Stimulated activated CD8-positive, alpha-beta memory T cell treated with anti-CD3 and anti-CD28 coated beads, Interleukin-12 subunit alpha, Interleukin-12 subunit beta, amount 100 ng/mL, for 24 hours (primary cell): ENCODE measurements around the gene TSHR.

Experiments used
- DNase-seq: peaks from one replicate; pipeline ENCODE4 v3.0.0-alpha.2; 2020; ENCODE audit errors: extremely low read depth

Gene TSHR

DNA sequence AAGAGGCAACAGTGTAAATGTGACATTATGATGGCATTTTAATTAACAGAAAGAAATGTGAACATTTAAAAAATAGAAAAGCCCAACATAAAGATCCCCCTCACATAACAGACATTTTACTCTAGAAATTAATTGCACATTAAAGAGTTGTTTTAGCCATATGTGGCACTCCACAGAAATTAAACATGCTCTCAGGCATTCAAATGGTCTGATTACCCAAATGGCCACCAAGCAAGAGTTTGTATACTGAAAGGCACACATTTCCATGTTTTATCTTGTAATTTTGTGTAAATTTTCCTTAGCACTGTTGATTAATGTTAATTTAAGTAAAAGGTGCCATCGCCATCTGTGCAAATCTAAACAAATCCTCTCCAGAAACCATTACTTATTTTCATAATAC is 221.8 kb downstream of the TSHR start:
- no peak for DNase-seq

DNA sequence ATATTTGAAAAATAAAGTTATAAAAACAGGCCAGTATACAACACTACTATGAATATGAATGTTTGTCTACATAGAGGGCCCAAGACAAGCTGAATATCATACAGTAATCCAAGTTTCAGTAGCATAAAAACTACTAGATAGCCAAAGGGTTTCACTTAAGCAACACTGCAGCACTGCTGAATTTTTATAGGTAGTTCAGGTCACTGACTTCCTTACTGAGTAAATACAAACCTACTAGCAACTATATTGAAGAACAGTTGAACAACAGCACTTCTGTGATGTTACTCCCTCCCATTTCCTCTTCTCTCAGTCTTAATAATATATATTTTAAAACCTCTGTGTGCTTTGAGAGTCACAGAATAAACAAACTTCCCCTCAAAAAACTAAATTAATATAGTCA is 222.6 kb downstream of the TSHR start:
- DNase-seq: no peak

DNA sequence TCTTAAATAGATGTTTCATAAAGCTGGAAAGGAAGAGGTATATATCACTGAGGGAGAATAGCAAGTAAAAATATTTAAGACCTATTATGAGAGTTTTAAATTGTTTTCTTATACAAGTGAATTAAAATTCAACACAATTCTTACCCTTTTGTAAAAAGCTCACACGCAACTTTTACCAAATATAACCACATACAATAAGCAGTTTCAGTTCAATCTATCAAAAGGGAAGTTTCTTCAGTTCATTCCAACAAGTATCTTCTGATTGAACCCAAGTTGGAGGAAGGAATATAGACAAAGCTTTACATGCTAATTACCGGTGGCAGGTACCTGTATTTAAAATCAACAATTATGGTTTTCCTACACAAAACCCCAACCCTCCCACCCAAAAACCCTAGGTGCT is 224.2 kb downstream of the TSHR start:
- no peak for DNase-seq

DNA sequence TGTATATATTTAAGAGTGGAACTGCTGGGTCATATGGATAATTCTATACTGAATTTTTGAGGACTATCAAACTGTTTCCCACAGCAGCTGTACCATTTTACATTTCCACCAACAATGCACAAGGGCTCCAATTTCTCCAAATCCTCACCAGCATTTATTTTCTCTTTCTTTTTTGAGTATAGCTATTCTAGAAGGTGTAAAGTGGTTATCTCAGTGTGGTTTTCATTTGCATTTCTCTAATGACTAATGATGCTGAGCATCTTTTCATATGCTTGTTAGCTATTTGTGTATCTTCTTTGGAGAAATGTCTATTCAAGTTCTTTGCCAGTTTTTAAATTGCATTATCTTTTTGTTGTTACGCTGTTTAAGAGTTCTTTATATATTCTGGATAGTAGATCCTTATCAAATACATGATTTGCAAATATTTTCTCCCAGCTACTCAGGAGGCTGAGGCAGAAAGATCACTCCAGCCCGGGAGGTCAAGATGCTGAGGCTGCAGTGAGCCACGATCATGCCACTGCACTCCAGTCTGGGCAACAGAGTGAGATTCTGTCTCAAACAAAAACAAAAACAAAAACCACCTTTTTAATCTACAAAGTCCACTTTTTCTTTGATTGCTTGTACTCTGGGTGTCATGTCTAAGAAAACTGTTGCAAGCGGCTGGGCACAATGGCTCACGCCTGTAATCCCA is 232.6 kb downstream of the TSHR start:
- no peak for DNase-seq

DNA sequence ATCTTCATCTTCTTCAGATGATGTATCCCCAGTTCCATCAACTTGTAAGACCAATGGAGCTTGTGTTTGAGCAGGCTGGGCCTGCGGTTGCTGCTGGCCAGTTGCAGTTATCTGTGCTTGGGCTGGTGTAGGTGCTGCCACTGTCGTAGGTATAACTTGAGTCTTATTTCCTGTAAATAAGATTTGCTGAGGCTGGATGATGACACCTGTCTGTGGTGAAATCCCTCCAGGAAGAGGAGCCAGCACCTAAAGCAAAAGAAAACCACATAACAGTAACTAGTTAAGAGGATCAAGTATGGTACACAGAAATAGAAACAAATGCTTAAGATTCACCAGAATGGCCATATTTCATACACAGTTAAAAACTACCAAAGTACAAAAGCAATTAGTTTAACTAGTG is 237.2 kb downstream of the TSHR start:
- DNase-seq: no peak

DNA sequence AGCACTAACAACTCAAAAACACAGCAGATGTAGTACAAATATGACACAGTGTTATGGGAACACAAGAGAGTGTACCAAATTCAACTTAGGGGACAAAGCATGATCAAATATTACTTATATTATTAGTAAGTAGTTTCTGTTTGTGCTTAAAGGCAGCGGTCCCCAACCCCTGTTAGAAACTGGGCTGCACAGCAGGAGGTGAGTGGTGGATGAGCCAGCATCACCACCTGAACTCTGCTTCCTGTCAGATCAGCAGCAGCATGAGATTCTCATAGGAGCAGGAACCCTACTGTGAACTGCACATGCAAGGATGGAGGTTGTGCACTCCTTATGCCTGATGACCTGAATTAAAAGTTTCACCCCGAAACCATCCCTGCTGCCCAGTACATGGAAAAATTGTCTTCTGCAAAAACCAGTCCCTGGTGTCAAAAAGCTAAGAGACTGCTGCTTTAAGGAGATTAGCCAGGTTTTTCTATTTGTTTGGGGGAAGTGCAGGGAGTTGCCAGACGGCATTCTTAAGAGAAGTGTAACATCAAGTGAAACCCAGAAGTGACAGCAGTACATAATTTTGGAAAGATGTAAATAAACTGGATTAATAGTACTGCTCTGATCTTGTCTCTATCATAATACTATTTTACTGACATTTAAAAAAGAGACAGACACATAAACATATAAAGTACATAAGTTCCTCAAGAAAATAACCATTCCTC is 238.7 kb downstream of the TSHR start:
- no peak for DNase-seq
